Erythroblast (primary cell): Measurements from ENCODE around the gene RCBTB2.

ENCODE experiments used
- GATA1 ChIP-seq: IDR thresholded peaks from 2 replicates; pipeline ENCODE4 v1.6.1; 2011; ENCODE audit warnings: low read depth, mild to moderate bottlenecking, control low read depth, low read length, moderate library complexity
- POLR2A ChIP-seq: IDR thresholded peaks from 2 replicates; pipeline ENCODE4 v1.6.1; 2011; ENCODE audit warnings: mild to moderate bottlenecking, low read length

DNA sequence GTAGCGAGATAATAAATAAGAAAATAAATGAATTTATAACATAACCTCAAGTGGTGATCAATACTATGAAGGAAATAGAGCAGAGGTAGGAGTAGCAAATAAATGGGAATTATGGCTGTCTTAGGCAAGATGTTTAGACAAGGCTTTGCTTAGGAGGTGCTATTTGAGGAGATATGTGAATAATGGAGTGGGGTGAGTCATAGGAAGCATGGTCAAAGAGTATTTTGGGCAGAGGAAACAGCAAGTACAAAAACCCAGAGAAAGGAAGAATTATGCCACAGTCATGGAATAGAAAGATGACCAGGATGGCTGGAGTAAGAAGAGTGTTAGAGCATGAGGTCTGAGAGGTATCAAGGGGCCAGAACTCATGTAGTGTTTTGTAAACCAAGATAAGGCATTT lies 86.4 kb downstream of the RCBTB2 start:
- TF ChIP-seq POLR2A (no peak), GATA1 (no peak)
